ENCODE data around the gene PRELID1.

- TF ChIP-seq CTCF (IDR thresholded peaks at IDR 0.05; ENCODE audit: extremely low read depth in 1 of 2, insufficient read depth in 1 of 2, low read depth in 1 of 2, low read length in 2 of 2) (no peak), MAX (IDR thresholded peaks at IDR 0.05; ENCODE audit: insufficient read depth, insufficient read length) (no peak), POLR2AphosphoS5 (IDR thresholded peaks at IDR 0.05; ENCODE audit: insufficient read depth, low read depth, low read length) (no peak), JUN (IDR thresholded peaks at IDR 0.05; ENCODE audit: borderline replicate concordance, insufficient read depth, insufficient read length, low read depth) (no peak), GATA2 (IDR thresholded peaks at IDR 0.05; ENCODE audit: insufficient read depth, insufficient read length, low read depth, low read length) (no peak)
Observed at GRCh38 chr5:177349762-177350161, 46.2 kb downstream of the PRELID1 start.
